Keratinocyte (primary cell): Measurements from ENCODE around the gene NMT1. TPM values are rescaled to one million over a fixed set of nuclear protein-coding genes. Genes with fewer than 3 reads are reported as not detected.

Experiments
- DNase-seq: peaks from one replicate; pipeline ENCODE4 v3.0.0-alpha.2; 2011; ENCODE audit warnings: low read depth, missing footprints, low spot score
- FAIRE-seq: peaks from 2 replicates; lab custom pipeline; 2011; peaks lifted over from hg19 to GRCh38; lab: Jason Lieb, UNC
- H2AFZ ChIP-seq: 2 replicates; pipeline ENCODE4 v1.6.0; 2012; ENCODE audit warnings: low read length, control low read depth, inconsistent platforms; ENCODE audit not compliant: control insufficient read depth
- H3K27ac ChIP-seq: 2 replicates; pipeline ENCODE4 v1.5.1; 2011; ENCODE audit warnings: low read length; ENCODE audit not compliant: control insufficient read depth, insufficient read depth
- H3K27me3 ChIP-seq: 3 replicates; pipeline ENCODE4 v1.6.0; 2011; ENCODE audit warnings: low read length; ENCODE audit not compliant: control insufficient read depth, insufficient read depth; ENCODE audit errors: extremely low read depth
- H3K36me3 ChIP-seq, 2 experiments: 2 replicates in 1 of 2; 3 replicates in 1 of 2; pipeline ENCODE4 v1.5.1; 2011; ENCODE audit warnings: low read length in 2 of 2, mild to moderate bottlenecking in 1 of 2; ENCODE audit not compliant: control insufficient read depth in 2 of 2, insufficient read depth in 2 of 2; ENCODE audit errors: extremely low read depth in 1 of 2
- H3K4me1 ChIP-seq: 3 replicates; pipeline ENCODE4 v1.5.1; 2011; ENCODE audit warnings: low read length; ENCODE audit not compliant: control insufficient read depth, insufficient read depth; ENCODE audit errors: extremely low read depth
- H3K4me2 ChIP-seq: 3 replicates; pipeline ENCODE4 v1.6.0; 2011; ENCODE audit warnings: low read depth, low read length; ENCODE audit not compliant: control insufficient read depth, insufficient read depth; ENCODE audit errors: extremely low read depth
- H3K4me3 ChIP-seq, 3 experiments: fragments of 200-600 bp in 1 of 3; sonication (generic) in 1 of 3; 2 replicates in 2 of 3; 3 replicates in 1 of 3; pipeline ENCODE4 v1.5.1; 2011 to 2016; ENCODE audit warnings: low read length in 3 of 3, mild to moderate bottlenecking in 3 of 3, control low read depth in 2 of 3, inconsistent platforms in 1 of 3, low read depth in 1 of 3, mixed read lengths in 1 of 3, mixed run types in 1 of 3, moderate library complexity in 1 of 3; ENCODE audit not compliant: control insufficient read depth in 2 of 3, insufficient read depth in 2 of 3; ENCODE audit errors: extremely low read depth in 1 of 3
- H3K79me2 ChIP-seq: 2 replicates; pipeline ENCODE4 v1.6.0; 2012; ENCODE audit warnings: low read length; ENCODE audit not compliant: control insufficient read depth, insufficient read depth
- H3K9ac ChIP-seq: 3 replicates; pipeline ENCODE4 v1.6.0; 2011; ENCODE audit warnings: low read length; ENCODE audit not compliant: control insufficient read depth, insufficient read depth; ENCODE audit errors: extremely low read depth
- H3K9me1 ChIP-seq: 3 replicates; pipeline ENCODE4 v1.6.0; 2011; ENCODE audit warnings: low read length; ENCODE audit not compliant: control insufficient read depth, insufficient read depth; ENCODE audit errors: extremely low read depth
- H3K9me3 ChIP-seq: 2 replicates; pipeline ENCODE4 v1.5.1; 2012; ENCODE audit warnings: low read depth, low read length; ENCODE audit not compliant: control insufficient read depth
- H4K20me1 ChIP-seq: 3 replicates; pipeline ENCODE4 v1.6.0; 2011; ENCODE audit warnings: low read length; ENCODE audit not compliant: control insufficient read depth, insufficient read depth; ENCODE audit errors: extremely low read depth
- CTCF ChIP-seq, 3 experiments: IDR thresholded peaks in 1 of 3; conservative IDR thresholded peaks in 1 of 3; optimal IDR thresholded peaks in 1 of 3; 2 replicates in 2 of 3; 3 replicates in 1 of 3; pipeline versions ENCODE3 to v1.5.1; 2011; ENCODE audit warnings: low read length in 3 of 3, mild to moderate bottlenecking in 3 of 3, moderate library complexity in 2 of 3, control low read depth in 1 of 3, inconsistent platforms in 1 of 3; ENCODE audit not compliant: insufficient read depth in 2 of 3; ENCODE audit errors: extremely low read depth in 1 of 3
- EZH2 ChIP-seq: IDR thresholded peaks from one replicate; pipeline ENCODE4 v1.6.1; 2012; ENCODE audit warnings: inconsistent platforms, mild to moderate bottlenecking, low read length, moderate library complexity
- dilution Hi-C: fragments of 300-500 bp; cut with MboI; formaldehyde crosslinking; loops from one replicate; pipeline ENCODE4 v1.7.0; 2020; ENCODE audit warnings: low sequenced_read_pairs; ENCODE audit not compliant: extremely low pct_ligation_motif_present
- polyA plus RNA-seq, 5 experiments: library from polyadenylated mRNA; depleted of rRNA in 3 of 5; stranded (reverse) in 3 of 5; stranded (forward) in 1 of 5; unstranded in 1 of 5; fragments of >200 nt; gene quantifications; 1 replicate in 1 of 5; 2 replicates in 3 of 5; 3 replicates in 1 of 5; pipeline versions ENCODE4 v1.2.1 to v1.2.3, GENCODE V29; 2011 to 2012; ENCODE audit warnings: missing spikeins in 2 of 5, low read depth in 1 of 5, low replicate concordance in 1 of 5

The NMT1 gene
- polyA plus RNA-seq, 1 donor (not counting 4 experiments of a cell fraction or from before 2014, with no cell fraction given), result 101 TPM

GRCh38 chr17:45031231-45032173, 29.6 kb upstream of the NMT1 start:
- no peaks in the 10 kb centered on the region for H3K4me1 ChIP-seq
- dilution Hi-C loops, result no loop called here
- peaks cover 32 to 51% of the 10 kb centered on the region in 2 experiments for H3K36me3 ChIP-seq
- no peak overlapping the region for H3K27ac ChIP-seq
- H3K27me3 ChIP-seq, result no peaks in the 10 kb centered on the region
- no peak for FAIRE-seq
- no peaks in the 10 kb centered on the region for H3K9me3 ChIP-seq
- H3K79me2 ChIP-seq, result no peaks in the 10 kb centered on the region
- H3K4me2 ChIP-seq, result no peak overlapping the region
- no peak overlapping the region for H3K9ac ChIP-seq
- TF ChIP-seq EZH2, result no peak
- no peaks in the 10 kb centered on the region for H4K20me1 ChIP-seq
- DNase-seq, result no peak
- no peak overlapping the region for H3K4me3 ChIP-seq
- H3K9me1 ChIP-seq, result no peaks in the 10 kb centered on the region
- H2AFZ ChIP-seq, result no peak overlapping the region

- H3K4me1 ChIP-seq, result no peaks in the 10 kb centered on the region
- no peaks in the 10 kb centered on the region for H3K27me3 ChIP-seq
- no peaks in the 10 kb centered on the region for H3K9me3 ChIP-seq
- H3K36me3 ChIP-seq, result peaks cover 32 to 49% of the 10 kb centered on the region in 2 experiments
- H3K4me2 ChIP-seq, result no peak overlapping the region
- no peaks in the 10 kb centered on the region for H3K9me1 ChIP-seq
- FAIRE-seq (no peak), DNase-seq (no peak)
- H3K9ac ChIP-seq, result no peak overlapping the region
- H3K4me3 ChIP-seq, result no peak overlapping the region
- dilution Hi-C loops, result no loop called here
- no peaks in the 10 kb centered on the region for H3K79me2 ChIP-seq
- no peak overlapping the region for H2AFZ ChIP-seq
- H4K20me1 ChIP-seq, result no peaks in the 10 kb centered on the region
- TF ChIP-seq CTCF (optimal IDR thresholded peaks at IDR 0.05 in 1 of 3, IDR thresholded peaks at IDR 0.05 in 1 of 3, conservative IDR thresholded peaks at IDR 0.05 in 1 of 3; ENCODE audit: extremely low read depth in 1 of 3, insufficient read depth in 2 of 3, low read length in 3 of 3) (no peak), EZH2 (no peak)
- H3K27ac ChIP-seq, result no peak overlapping the region
Measured at GRCh38 chr17:45032174-45032541, 29.0 kb upstream of the NMT1 start.
